GM19193 (cell line): ENCODE results near the gene RBM26.

Source experiments
- POLR2A ChIP-seq: IDR thresholded peaks from 4 replicates; pipeline ENCODE4 v1.6.1; 2011; ENCODE audit not compliant: insufficient read depth, insufficient read length; ENCODE audit errors: extremely low read depth

RBM26 gene

DNA sequence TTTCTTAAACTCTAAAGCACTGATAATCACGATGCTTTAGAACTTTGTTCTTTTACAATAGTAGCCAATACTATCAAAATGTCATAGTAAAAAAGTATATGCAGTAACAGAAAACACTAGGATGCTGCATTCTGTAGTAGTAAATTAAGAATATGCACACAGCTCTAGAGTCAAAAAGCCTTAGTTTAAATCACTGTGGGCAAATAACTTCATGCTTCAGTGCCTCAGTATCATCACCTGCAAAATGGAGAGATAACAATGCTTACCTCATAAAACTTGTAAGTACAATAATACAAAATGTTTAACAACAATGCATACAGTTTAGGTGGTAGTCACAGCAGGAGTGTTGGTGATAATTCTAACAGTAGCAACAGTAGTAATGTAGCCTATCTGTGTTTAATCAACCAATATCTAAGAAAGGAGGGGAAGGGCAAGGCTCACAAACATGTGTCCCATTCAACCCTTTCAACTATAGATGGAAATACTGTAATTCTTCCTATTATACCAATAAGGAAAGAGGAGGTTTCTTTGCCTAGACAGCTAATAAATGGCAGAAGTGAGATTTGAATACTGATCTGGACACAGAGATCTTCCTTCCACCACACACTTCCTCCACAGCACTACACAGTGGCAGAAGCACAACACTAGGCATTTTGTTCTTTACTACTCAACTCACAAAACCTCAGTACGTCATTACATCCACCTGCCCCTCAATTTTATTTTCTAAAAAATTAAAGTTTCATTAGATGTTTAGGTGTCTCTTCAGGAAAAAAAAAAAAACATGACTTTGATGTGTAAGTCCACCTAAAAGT, 4.6 kb downstream of the RBM26 start:
- TF ChIP-seq POLR2A = no peak

DNA sequence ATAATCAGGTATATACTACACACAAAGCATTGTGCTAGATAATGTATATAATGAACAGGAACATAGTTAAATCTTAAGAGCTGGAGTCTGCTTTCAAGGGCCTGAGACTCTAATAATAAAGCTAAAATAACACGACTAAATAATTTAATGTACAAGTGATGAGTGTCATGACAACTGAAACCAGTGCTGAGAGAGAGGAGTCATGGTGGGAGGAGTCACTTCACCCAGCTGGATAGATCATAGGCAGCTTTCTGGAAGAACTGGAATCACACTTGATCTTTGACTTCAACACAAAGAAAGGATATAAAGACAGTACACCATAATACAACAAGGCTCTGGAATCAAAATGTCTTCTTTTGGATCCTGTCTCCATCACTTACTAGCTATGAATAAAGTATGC, 7.1 kb downstream of the RBM26 start:
- no peak for TF ChIP-seq POLR2A

DNA sequence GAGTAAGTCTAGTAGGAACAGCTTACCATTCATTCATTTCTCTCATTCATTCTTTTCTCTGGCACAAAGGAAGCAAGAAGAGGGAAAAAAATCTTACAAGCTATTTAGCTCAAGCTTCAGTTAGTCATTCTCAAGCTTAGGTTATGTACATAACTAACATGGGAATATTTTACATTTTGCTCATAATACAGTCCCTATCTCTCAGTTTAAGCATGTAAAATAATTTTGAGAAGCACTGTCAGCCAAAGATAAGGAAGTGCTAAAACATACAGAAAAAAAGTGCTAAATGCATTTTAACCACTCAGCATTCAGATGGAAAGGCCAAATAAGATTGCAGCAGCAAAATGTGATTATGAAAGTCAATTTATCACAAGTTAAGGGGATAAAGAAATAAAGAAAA, 7.9 kb downstream of the RBM26 start:
- TF ChIP-seq POLR2A = no peak

DNA sequence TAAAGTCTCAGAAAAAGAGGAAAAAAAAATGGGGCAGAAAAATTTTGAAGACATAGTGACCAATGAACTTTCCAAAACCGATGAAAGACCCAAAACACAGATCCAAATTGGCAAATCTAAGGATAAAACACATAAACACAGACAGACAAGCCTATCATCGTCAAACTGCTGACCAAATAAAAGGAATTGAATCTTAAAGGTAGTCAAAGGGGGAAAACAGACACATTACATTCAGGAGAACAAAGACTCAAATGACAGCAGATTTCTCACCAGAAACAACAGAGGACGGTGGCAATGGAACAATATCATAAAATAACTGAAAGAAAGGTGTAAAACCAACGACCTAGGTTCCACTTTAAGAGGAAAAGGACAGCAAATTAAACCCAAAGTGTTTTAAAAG, 10.2 kb downstream of the RBM26 start:
- TF ChIP-seq POLR2A = no peak

DNA sequence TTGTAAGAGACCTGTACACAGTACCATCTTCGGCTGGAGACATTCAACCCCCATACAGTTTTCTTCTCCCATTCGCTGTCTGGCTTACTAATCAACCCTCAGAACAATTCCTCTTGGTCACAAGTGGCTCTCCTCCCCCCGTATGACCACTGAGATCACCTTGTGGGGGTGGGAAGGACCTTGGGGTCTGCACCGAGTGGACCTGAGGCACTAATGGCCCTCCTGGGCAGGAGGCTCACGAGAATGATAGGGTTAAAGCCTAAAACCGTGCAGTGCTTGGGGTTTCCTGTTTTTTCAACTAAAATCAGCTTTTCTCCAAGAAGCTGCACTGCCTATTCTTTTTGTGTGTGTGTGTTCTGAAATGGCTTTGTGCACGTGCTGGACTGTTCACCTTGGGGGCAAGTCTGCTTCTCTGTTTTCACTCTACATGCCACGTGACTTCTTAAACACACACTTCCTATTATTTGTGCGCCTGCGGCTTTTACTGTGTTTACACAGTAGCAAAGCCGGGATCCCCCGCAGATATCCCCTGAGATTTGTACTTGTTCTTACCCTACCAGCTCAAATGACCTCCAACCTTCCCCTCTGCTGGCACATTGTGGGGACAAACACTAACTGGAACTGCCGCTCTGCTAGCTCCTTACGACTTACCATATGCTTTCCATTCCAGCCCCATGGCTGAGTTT, 12.3 kb downstream of the RBM26 start:
- TF ChIP-seq POLR2A = no peak

DNA sequence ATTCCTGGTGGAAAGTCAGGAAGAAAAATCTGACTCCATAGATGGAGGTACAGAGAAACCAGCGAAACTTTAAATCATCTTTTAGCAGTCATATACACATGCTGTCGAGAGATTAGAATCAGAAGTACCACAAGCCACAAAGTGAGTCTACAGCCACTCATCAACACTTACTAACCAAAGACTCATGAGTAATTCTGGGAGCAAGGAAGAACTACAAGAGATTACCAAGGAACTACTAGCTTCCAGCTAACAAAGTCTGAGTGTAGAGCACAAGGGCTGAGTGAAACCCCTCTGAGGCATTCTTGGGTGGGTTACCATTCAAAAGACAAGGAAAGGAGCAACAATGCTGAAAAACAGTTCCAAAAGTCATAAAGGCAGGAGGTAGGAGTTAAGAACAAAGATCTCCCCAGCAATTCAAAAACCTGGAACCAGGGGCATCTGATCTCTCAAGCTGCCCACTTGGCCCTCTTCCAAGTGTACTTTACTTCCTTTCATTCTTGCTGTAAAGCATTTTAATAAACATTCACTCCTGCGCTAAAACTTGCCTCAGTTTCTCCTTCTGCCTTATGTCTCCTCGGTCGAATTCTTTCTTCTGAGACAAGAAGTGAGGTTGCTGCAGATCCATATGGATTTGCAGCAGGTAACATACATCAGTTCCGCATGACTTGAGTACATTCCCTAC, 13.0 kb downstream of the RBM26 start:
- TF ChIP-seq POLR2A = no peak

DNA sequence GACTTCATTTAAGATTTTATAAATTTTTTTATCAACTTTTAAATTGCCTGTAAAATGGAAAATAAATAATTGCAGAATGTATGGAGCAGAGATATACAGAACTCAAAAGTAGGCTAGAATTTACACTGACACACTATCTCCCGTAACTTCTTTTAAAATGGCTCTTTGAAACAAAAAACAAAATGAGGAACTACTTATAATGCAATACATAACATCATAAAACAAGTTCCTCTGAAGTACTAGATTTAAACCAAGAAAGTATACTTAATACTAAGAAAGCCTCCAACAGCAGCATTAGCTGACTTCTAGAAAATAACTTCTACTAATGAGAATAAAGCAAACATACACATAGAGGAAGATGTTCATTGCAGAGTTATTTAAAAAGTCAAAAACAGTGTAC, 17.0 kb downstream of the RBM26 start:
- no peak for TF ChIP-seq POLR2A

DNA sequence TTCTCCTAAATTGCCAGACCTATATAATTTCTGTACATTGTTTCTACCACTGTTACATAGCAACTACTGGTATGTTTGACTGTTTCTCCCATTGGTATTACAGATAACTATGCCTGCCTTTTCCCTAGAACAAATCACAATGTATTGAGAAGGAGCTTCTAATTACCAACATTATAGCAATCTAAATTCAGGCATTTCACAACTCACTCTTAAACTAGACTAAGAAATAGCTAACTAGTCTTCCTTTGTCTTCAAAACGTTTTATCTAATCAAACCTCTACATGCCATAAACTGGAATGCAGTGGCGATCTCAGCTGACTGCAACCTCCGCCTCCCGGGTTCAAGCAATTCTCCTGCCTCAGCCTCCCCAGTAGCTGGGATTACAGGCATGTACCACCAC, 18.2 kb downstream of the RBM26 start:
- TF ChIP-seq POLR2A = no peak

DNA sequence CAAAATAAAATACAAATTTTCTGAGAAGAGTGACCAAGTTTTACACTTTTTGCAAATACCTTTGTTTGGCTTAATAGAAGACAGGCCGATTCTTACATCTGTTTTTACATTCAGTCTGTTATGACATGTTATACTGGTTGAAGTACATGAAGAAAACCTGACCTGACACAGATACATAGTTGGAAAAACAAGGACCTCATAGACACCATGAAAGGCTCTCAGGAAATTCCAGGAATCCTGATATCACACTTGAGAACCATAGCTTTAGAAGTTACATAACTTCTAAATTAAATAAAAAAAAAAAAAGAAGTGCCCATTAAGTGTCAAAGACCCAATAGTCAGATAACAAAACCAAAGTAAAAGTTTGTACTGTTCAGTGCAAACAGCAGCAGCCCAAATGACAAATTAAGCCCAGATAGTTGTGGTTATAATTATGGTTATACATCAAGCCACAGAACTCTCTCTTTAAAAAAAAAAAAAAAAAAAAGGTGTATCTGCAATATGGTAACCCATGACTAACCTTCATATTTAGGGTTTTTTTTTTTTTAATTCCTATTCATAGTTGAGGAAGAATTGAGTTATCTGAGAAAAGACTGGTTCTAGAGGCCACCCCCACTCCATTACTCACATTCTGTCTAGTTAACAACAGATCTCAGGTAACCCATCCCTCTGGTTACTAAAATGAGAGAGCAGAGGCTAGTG, 19.8 kb downstream of the RBM26 start:
- no peak for TF ChIP-seq POLR2A

DNA sequence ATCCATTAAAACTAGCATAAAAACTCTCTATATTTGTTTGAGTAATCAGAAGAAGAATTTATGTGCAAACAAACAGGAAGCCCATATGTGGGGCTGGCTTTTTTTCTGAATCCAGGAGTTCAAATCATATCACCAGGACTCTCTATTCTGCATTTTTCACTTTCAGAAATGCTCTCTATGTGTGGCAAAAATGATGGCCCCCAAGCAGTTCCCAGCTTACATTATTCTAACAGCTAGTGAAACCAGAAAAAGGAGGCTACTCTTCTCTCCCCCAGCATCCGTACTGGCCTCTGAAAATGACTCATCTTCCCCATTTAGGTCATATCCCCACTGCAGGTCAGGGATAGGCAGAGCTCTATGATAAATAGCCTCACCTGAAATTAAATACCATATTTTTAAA, 20.4 kb downstream of the RBM26 start:
- no peak for TF ChIP-seq POLR2A

DNA sequence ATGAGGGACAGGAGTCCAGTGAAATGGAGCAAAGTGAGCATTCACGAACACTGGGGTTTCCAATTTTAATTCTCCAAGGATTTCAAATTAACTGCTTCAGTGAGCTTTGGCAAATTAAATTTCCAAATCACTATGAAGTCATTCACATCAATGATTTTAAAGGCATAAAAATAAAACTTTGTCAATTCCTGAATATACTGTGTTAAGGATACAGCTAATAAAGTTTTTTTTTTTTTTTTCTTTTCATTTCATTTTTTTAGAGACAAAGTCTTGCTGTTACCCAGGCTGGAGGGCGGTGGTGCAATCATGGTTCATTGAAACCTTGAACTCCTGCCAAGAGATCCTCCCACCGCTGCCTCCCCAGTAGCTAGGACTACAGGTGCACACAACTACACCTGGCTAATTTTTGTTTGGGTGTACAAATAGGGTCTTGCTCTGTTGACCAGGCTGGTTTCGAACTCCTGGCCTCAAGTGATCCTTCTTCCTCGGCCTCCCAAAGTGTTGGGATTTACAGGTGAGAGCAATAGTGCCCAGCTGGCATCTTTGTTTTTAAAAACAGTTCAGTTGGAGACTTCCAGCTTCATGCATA, 21.9 kb downstream of the RBM26 start:
- no peak for TF ChIP-seq POLR2A

DNA sequence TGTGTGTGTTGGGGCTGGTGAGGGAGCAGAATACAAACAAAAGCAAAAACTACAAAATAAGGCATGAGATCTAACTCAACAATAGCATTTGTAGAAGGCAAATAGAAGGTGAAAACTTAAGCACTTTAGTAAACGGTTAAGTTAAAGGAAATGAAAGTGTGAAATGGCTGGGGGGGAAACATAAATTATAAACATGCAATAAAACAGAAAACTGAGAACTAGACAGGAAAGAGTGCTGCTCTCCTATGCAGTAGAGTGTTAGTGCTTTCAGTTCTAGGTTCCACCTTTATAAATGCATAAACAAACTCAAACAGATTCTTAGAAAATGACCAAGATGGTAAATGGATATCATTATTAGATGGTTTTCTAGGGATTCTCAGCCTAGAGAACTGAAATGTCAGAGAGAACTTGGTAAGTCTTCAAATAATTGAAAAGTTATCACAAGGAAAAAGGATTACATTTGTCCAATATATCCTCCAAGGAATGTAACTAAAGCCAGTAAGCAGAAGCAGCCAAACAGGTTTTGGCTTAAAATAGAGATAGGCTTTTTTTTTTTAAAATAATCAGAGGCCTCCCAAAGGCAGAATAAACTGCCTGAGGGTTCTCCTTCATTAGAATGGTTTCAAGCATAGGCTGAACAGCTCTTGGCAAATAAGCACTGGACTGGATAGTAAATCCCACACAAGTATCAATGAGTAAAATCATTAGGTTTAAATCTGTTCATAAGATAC, 23.3 kb downstream of the RBM26 start:
- TF ChIP-seq POLR2A = no peak

DNA sequence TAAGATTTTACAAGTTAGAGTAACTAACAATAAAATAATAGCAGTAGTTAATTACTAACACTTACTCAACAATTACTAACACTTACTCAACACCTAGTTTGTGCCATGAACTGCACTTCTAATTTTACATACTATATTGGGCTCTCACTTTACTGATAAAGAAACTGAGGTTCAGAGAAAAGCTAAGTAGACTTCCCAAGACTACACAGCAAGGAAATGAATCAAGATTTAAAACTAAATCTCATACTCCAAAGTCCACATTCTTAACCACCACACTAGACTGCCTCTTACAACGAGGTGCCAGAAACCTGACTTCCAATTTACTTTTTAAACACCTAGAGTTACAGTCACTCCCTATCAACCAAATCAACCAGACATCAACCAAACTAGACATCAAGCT, 25.1 kb downstream of the RBM26 start:
- no peak for TF ChIP-seq POLR2A

DNA sequence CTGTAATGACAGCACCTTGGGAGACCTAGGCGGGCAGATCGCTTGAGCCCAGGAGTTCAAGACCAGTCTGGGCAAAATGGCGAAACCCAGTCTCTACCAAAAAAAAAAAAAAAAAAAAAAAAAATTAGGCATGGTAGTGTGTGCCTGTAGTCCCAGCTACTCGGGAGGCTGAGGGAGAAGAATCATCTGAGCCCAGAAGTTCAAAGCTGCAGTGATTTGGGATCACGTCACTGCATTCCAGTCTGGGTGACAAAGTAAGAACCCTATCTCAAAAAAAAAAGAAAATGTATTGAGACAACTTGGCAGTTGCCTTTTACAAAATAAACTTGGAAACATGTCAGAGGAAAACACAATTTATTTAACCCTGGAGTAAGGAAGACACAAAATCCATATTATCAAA, 26.8 kb downstream of the RBM26 start:
- no peak for TF ChIP-seq POLR2A

DNA sequence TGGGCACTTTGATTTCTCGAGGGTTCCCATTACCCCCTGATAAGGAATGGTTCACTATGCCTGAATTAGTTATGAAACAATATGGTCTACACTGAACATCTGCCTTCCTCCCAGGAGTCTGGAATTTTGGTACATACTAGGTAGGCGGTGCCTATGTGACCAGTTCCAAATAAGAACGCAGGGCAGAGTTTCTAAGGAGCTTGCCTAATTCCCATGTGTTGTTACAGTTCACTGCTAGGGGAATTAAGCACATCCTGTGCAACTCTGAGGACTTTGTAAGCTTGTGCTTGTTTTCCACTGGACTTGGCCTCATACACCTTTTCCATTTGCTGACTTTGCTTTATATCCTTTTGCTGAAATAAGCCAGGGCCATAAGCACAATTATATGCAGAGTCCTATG, 29.2 kb downstream of the RBM26 start:
- TF ChIP-seq POLR2A = no peak

DNA sequence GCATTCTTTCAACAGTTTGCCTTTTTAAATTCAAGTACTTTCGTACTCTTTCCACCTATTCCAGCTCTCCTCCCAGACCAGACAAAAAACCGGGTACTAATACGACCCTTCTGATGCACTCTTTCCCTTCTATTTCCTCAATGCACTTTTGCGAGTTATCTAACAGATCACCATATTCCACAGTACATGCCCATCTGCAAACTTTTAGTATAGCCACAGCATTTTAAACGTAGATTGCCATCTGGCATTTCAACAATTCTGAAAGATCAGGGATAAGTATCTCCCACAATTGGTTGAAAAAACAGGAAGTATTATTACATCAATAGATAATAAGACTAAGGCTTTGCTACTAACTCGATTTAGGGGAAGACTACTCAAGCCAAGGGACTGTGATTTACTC, 31.5 kb downstream of the RBM26 start:
- no peak for TF ChIP-seq POLR2A
